ENCODE data around the gene HECW1.

GRCh38 chr7:43341132-43341531 lies 228.7 kb downstream of the HECW1 start:
- TF ChIP-seq, protein P1, sequence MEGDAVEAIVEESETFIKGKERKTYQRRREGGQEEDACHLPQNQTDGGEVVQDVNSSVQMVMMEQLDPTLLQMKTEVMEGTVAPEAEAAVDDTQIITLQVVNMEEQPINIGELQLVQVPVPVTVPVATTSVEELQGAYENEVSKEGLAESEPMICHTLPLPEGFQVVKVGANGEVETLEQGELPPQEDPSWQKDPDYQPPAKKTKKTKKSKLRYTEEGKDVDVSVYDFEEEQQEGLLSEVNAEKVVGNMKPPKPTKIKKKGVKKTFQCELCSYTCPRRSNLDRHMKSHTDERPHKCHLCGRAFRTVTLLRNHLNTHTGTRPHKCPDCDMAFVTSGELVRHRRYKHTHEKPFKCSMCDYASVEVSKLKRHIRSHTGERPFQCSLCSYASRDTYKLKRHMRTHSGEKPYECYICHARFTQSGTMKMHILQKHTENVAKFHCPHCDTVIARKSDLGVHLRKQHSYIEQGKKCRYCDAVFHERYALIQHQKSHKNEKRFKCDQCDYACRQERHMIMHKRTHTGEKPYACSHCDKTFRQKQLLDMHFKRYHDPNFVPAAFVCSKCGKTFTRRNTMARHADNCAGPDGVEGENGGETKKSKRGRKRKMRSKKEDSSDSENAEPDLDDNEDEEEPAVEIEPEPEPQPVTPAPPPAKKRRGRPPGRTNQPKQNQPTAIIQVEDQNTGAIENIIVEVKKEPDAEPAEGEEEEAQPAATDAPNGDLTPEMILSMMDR (IDR thresholded peaks at IDR 0.05): no peak
- TF ChIP-seq POLR2A (IDR thresholded peaks at IDR 0.05; ENCODE audit: low read depth): no peak

All from esophagus muscularis mucosa (tissue), 3 donors.